CD14-positive monocyte (primary cell): ENCODE results near the gene WFDC1. TPM values are rescaled to one million over a fixed set of nuclear protein-coding genes. Genes with fewer than 3 reads are reported as not detected.
A peak's percentile ranks its signal among the peaks of the same experiment; 100 is the strongest.

ENCODE experiments used
- DNase-seq, 3 donors: peaks; one replicate each; pipeline ENCODE4 v3.0.0-alpha.2; 2011 to 2022
- H2AFZ ChIP-seq: 2 replicates; pipeline ENCODE4 v1.6.0; 2012; ENCODE audit warnings: mild to moderate bottlenecking, low read depth, low read length, inconsistent platforms; ENCODE audit not compliant: insufficient read depth, poor library complexity, severe bottlenecking
- H3K27ac ChIP-seq, 2 donors: 1 replicate in 1 of 2; 2 replicates in 1 of 2; pipeline ENCODE4 v1.5.1; 2012 to 2013; ENCODE audit warnings: low read length in 2 of 2, control low read depth in 1 of 2, inconsistent platforms in 1 of 2, low read depth in 1 of 2, mild to moderate bottlenecking in 1 of 2
- H3K27me3 ChIP-seq, 2 donors: one replicate each; pipeline versions ENCODE4 v1.6.0 to v1.6.1; 2011 to 2013; ENCODE audit warnings: low read length in 2 of 2; ENCODE audit not compliant: control insufficient read depth in 2 of 2, insufficient read depth in 2 of 2
- H3K36me3 ChIP-seq, 2 donors: replicated peaks in 1 of 2; 1 replicate in 1 of 2; 2 replicates in 1 of 2; pipeline versions ENCODE4 v1.5.1 to v1.6.1; 2012 to 2013; ENCODE audit warnings: low read length in 2 of 2, control low read depth in 1 of 2, inconsistent platforms in 1 of 2, mild to moderate bottlenecking in 1 of 2; ENCODE audit not compliant: insufficient read depth in 2 of 2, control insufficient read depth in 1 of 2
- H3K4me1 ChIP-seq, 2 donors: 1 replicate in 1 of 2; 2 replicates in 1 of 2; pipeline versions ENCODE4 v1.5.1 to v1.6.1; 2012 to 2013; ENCODE audit warnings: low read length in 2 of 2, control low read depth in 1 of 2, inconsistent platforms in 1 of 2, mild to moderate bottlenecking in 1 of 2, moderate library complexity in 1 of 2; ENCODE audit not compliant: insufficient read depth in 2 of 2, control insufficient read depth in 1 of 2
- H3K4me2 ChIP-seq: replicated peaks from 2 replicates; pipeline ENCODE3; 2012; ENCODE audit warnings: low read length, moderate library complexity, mild to moderate bottlenecking; ENCODE audit not compliant: poor library complexity, severe bottlenecking; ENCODE audit errors: extremely low read depth
- H3K4me3 ChIP-seq, 3 experiments: fragments of 200-600 bp in 1 of 3; sonication (generic) in 1 of 3; replicated peaks in 1 of 3; 1 replicate in 2 of 3; 2 replicates in 1 of 3; pipeline ENCODE4 v1.5.1; 2011 to 2013; ENCODE audit warnings: low read length in 3 of 3, mild to moderate bottlenecking in 3 of 3, control low read depth in 2 of 3, low read depth in 2 of 3, inconsistent platforms in 1 of 3, moderate library complexity in 1 of 3
- H3K79me2 ChIP-seq: 2 replicates; pipeline ENCODE4 v1.6.0; 2012; ENCODE audit warnings: mild to moderate bottlenecking, control low read depth, inconsistent platforms, low read length, moderate library complexity; ENCODE audit not compliant: insufficient read depth
- H3K9ac ChIP-seq: 2 replicates; pipeline ENCODE4 v1.6.0; 2017; ENCODE audit warnings: low read length, mild to moderate bottlenecking; ENCODE audit not compliant: insufficient read depth, poor library complexity, severe bottlenecking
- H3K9me3 ChIP-seq, 2 donors: replicated peaks in 1 of 2; 1 replicate in 1 of 2; 2 replicates in 1 of 2; pipeline versions ENCODE4 v1.5.1 to v1.6.1; 2012 to 2013; ENCODE audit warnings: low read length in 2 of 2, control low read depth in 1 of 2; ENCODE audit not compliant: control insufficient read depth in 1 of 2, insufficient read depth in 1 of 2
- H4K20me1 ChIP-seq: 2 replicates; pipeline ENCODE4 v1.6.0; 2012; ENCODE audit warnings: mild to moderate bottlenecking, low read length, control low read depth, moderate library complexity; ENCODE audit not compliant: insufficient read depth
- H3K27ac Mint-ChIP-seq, 7 donors: one replicate each; pipeline ENCODE4 v1.8.0; 2020; ENCODE audit warnings: mild to moderate bottlenecking in 7 of 7, mixed read lengths in 7 of 7, moderate library complexity in 6 of 7, inconsistent platforms in 2 of 7
- H3K27me3 Mint-ChIP-seq, 3 donors: one replicate each; pipeline ENCODE4 v1.8.0; 2021 to 2022; ENCODE audit warnings: low read depth in 3 of 3, mild to moderate bottlenecking in 3 of 3, mixed read lengths in 3 of 3, moderate library complexity in 3 of 3, inconsistent platforms in 1 of 3
- H3K36me3 Mint-ChIP-seq, 2 donors: one replicate each; pipeline ENCODE4 v1.8.0; 2020; ENCODE audit warnings: mixed read lengths in 2 of 2, inconsistent platforms in 1 of 2, mild to moderate bottlenecking in 1 of 2
- H3K4me1 Mint-ChIP-seq: one replicate; pipeline ENCODE4 v1.8.0; 2020; ENCODE audit warnings: mild to moderate bottlenecking, mixed read lengths
- H3K4me3 Mint-ChIP-seq, 2 donors: one replicate each; pipeline ENCODE4 v1.8.0; 2020; ENCODE audit warnings: mild to moderate bottlenecking in 2 of 2, mixed read lengths in 2 of 2, moderate library complexity in 1 of 2
- H3K9me3 Mint-ChIP-seq, 7 donors: one replicate each; pipeline ENCODE4 v1.8.0; 2020 to 2022; ENCODE audit warnings: mixed read lengths in 7 of 7, mild to moderate bottlenecking in 6 of 7, moderate library complexity in 6 of 7, inconsistent platforms in 2 of 7
- WGBS: methylation state at CpG from one replicate; pipeline ENCODE4 v1.1.5; 2013; ENCODE audit warnings: missing lambda C conversion rate; ENCODE audit not compliant: insufficient coverage; 5-methylcytosine and 5-hydroxymethylcytosine counted together
- intact Hi-C, 2 donors: fragments of 100-400 bp; cut with micrococcal nuclease; formaldehyde crosslinking; loops; one replicate each; pipeline versions ENCODE4 v1.15.0 to v1.15.1; 2023
- polyA plus RNA-seq, 3 donors: library from polyadenylated mRNA; depleted of rRNA in 1 of 3; unstranded in 2 of 3; stranded (reverse) in 1 of 3; fragments of 300-500 nt in 2 of 3; fragments of >200 nt in 1 of 3; fragmentation: Illumina TruSeq in 2 of 3; gene quantifications; 1 replicate in 2 of 3; 2 replicates in 1 of 3; pipeline ENCODE4 v1.2.3, GENCODE V29; 2012 to 2021
- TF ChIP-seq, protein P1 (sequence below): fragments of 200-600 bp; IDR thresholded peaks from one replicate; pipeline ENCODE4 v1.8.0; 2022; ENCODE audit warnings: antibody characterized with exemption, mild to moderate bottlenecking

Gene WFDC1
- polyA plus RNA-seq, 3 donors: not detected

DNA sequence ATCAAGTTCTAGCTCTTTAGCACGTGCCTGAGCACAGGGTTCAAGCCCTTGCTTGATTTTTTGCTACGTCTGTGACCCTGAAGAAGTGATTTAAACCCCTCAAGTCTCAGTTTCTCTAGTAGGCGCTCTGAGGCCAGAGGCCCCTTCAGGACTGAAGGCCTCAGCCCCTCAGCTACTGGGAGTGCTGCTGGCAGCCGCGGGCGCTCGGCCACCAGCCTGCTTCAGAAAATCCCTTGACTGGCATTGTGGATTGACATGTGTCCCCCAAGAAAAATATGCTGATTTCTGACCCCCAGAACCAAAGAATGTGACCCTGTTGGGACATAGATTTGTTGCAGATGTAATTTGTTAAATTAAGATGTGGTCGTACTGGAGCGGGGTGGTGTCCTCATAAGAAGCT, 20.2 kb upstream of the WFDC1 start:
- Histone ChIP-seq H3K27ac (no peak overlapping the region), H3K79me2 (no peaks in the 10 kb centered on the region), H3K9me3 (no peaks in the 10 kb centered on the region), H3K36me3 (no peaks in the 10 kb centered on the region), H3K4me2 (no peak overlapping the region), H2AFZ (no peak overlapping the region), H3K4me1 (no peaks in the 10 kb centered on the region), H4K20me1 (no peaks in the 10 kb centered on the region), H3K9ac (no peak overlapping the region), H3K4me3 (no peak overlapping the region), H3K27me3 (no peaks in the 10 kb centered on the region)
- Mint-ChIP-seq H3K4me1 (no peaks in the 10 kb centered on the region), H3K27me3 (peaks cover under 1 to 3% (median 1%) of the 10 kb centered on the region in 3 donors), H3K4me3 (no peak overlapping the region), H3K36me3 (no peaks in the 10 kb centered on the region), H3K27ac (no peak overlapping the region), H3K9me3 (no peaks in the 10 kb centered on the region)
- intact Hi-C loops: loop anchor here (10.0 kb wide), 3 partner anchors 230 to 450 kb away; partner anchors contain the start of gene MEAK7 (in 1 of the 2)
- 92% methylated on average over 9 of the region's 9 CpGs for WGBS
- TF ChIP-seq, protein P1, sequence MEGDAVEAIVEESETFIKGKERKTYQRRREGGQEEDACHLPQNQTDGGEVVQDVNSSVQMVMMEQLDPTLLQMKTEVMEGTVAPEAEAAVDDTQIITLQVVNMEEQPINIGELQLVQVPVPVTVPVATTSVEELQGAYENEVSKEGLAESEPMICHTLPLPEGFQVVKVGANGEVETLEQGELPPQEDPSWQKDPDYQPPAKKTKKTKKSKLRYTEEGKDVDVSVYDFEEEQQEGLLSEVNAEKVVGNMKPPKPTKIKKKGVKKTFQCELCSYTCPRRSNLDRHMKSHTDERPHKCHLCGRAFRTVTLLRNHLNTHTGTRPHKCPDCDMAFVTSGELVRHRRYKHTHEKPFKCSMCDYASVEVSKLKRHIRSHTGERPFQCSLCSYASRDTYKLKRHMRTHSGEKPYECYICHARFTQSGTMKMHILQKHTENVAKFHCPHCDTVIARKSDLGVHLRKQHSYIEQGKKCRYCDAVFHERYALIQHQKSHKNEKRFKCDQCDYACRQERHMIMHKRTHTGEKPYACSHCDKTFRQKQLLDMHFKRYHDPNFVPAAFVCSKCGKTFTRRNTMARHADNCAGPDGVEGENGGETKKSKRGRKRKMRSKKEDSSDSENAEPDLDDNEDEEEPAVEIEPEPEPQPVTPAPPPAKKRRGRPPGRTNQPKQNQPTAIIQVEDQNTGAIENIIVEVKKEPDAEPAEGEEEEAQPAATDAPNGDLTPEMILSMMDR: no peak
- DNase-seq: no peak

DNA sequence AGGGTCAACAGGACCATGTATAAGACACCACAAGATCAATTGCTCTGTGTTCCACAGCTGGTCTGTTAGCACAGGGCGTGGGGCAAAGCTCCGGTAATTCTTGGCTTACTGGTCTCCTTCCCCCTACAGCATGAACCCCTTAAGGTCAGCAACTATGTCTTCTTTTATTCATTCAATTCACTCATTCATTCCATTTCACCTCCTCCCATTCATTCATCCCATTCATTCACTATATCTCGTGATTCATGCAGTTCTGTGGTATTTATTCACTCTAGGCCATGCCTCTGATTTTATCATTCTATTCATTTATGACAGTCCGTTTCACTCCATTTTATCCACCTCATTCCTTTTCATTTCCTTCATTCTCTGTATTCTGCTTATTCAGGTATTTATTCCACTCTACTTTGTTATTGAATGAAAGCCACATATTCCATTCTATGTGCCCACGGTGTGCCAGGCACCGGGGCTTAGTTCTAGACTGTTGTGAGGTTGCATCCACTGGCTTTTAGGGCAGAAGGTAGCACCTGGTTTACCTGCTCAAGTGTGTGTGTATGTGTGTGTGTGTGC, 19.0 kb upstream of the WFDC1 start:
- Histone ChIP-seq H3K4me3 (no peak overlapping the region), H3K36me3 (no peaks in the 10 kb centered on the region), H3K27me3 (no peaks in the 10 kb centered on the region), H3K4me2 (no peak overlapping the region), H3K9me3 (no peaks in the 10 kb centered on the region), H3K4me1 (no peaks in the 10 kb centered on the region), H4K20me1 (no peaks in the 10 kb centered on the region), H3K9ac (no peak overlapping the region), H3K27ac (no peak overlapping the region), H2AFZ (no peak overlapping the region), H3K79me2 (no peaks in the 10 kb centered on the region)
- Mint-ChIP-seq H3K4me1 (no peaks in the 10 kb centered on the region), H3K4me3 (no peak overlapping the region), H3K36me3 (no peaks in the 10 kb centered on the region), H3K9me3 (no peaks in the 10 kb centered on the region), H3K27me3 (peaks cover 0 to 6% (median 3%) of the 10 kb centered on the region in 3 donors), H3K27ac (peak overlapping the region in 1 of 7 donors; percentile 57)
- 98% methylated on average over 4 of the region's 6 CpGs for WGBS
- intact Hi-C loops: loop anchor here (5.0 to 10.0 kb wide), 4 partner anchors 207 to 449 kb away; partner anchors contain the start of gene MEAK7 (in 1 of the 2)
- TF ChIP-seq, protein P1: no peak
- no peak for DNase-seq
